ENCODE data around the gene LST1. TPM values are rescaled to one million over a fixed set of nuclear protein-coding genes. Genes with fewer than 3 reads are reported as not detected.

Gene LST1
- total and polyA plus RNA-seq, 2 of the 8 experiments (the other 6 are each of a cell fraction or from before 2014, with no cell fraction given): not detected

DNA sequence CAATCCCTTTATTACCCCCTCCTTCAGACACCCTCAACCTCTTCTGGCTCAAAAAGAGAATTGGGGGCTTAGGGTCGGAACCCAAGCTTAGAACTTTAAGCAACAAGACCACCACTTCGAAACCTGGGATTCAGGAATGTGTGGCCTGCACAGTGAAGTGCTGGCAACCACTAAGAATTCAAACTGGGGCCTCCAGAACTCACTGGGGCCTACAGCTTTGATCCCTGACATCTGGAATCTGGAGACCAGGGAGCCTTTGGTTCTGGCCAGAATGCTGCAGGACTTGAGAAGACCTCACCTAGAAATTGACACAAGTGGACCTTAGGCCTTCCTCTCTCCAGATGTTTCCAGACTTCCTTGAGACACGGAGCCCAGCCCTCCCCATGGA lies 8.5 kb upstream of the LST1 start:
- H2AFZ ChIP-seq (ENCODE audit: low read length): no peak overlapping the region
- no peaks in the 10 kb centered on the region for H3K79me1 ChIP-seq (ENCODE audit: low read depth, low read length)
- no peak overlapping the region for H4K5ac ChIP-seq (ENCODE audit: insufficient read length, low read depth, low read length)
- no peak overlapping the region for H2AK5ac ChIP-seq (ENCODE audit: low read depth, low read length)
- no peaks in the 10 kb centered on the region for H3K79me2 ChIP-seq (ENCODE audit: control insufficient read depth in 1 of 2, insufficient read depth in 2 of 2, low read length in 2 of 2)
- H3K27ac ChIP-seq (ENCODE audit: low read depth, low read length): no peak overlapping the region
- no peak overlapping the region for H3K56ac ChIP-seq (replicated peaks; ENCODE audit: insufficient read length, low read depth, low read length)
- H2BK120ac ChIP-seq (replicated peaks; ENCODE audit: low read depth, low read length): no peak overlapping the region
- H2BK12ac ChIP-seq (ENCODE audit: low read depth, low read length): no peak overlapping the region
- H4K91ac ChIP-seq (replicated peaks; ENCODE audit: insufficient read length, low read length): no peak overlapping the region
- no peaks in the 10 kb centered on the region for H4K20me1 ChIP-seq (replicated peaks in 1 of 2; ENCODE audit: control insufficient read depth in 1 of 2, insufficient read depth in 2 of 2, low read length in 2 of 2)
- no peak for TF ChIP-seq GTF2F1 (IDR thresholded peaks at IDR 0.05; ENCODE audit: borderline replicate concordance, low read depth, low read length)
- no peak for TF ChIP-seq NANOG (IDR thresholded peaks at IDR 0.05; ENCODE audit: insufficient read depth, low read depth, low read length, poor library complexity, severe bottlenecking)
- TF ChIP-seq, protein P1, sequence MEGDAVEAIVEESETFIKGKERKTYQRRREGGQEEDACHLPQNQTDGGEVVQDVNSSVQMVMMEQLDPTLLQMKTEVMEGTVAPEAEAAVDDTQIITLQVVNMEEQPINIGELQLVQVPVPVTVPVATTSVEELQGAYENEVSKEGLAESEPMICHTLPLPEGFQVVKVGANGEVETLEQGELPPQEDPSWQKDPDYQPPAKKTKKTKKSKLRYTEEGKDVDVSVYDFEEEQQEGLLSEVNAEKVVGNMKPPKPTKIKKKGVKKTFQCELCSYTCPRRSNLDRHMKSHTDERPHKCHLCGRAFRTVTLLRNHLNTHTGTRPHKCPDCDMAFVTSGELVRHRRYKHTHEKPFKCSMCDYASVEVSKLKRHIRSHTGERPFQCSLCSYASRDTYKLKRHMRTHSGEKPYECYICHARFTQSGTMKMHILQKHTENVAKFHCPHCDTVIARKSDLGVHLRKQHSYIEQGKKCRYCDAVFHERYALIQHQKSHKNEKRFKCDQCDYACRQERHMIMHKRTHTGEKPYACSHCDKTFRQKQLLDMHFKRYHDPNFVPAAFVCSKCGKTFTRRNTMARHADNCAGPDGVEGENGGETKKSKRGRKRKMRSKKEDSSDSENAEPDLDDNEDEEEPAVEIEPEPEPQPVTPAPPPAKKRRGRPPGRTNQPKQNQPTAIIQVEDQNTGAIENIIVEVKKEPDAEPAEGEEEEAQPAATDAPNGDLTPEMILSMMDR (IDR thresholded peaks at IDR 0.05; ENCODE audit: control extremely low read depth in 1 of 3, insufficient read depth in 1 of 3, low read depth in 1 of 3, low read length in 3 of 3): no peak
- no peak for TF ChIP-seq TCF12 (IDR thresholded peaks at IDR 0.05; ENCODE audit: low read depth, low read length)
- TF ChIP-seq KDM5A (IDR thresholded peaks at IDR 0.05; ENCODE audit: low read length): no peak
- no peak for TF ChIP-seq TEAD4 (IDR thresholded peaks at IDR 0.05; ENCODE audit: low read depth, low read length)
- TF ChIP-seq NRF1 (IDR thresholded peaks at IDR 0.05; ENCODE audit: low read depth, low read length): no peak
- no peak for TF ChIP-seq SP2 (IDR thresholded peaks at IDR 0.05; ENCODE audit: low read length)
- no peak for TF ChIP-seq YY1 (IDR thresholded peaks at IDR 0.05; ENCODE audit: low read depth, low read length)
- TF ChIP-seq JUND (IDR thresholded peaks at IDR 0.05; ENCODE audit: low read length): no peak
- TF ChIP-seq, protein P2, sequence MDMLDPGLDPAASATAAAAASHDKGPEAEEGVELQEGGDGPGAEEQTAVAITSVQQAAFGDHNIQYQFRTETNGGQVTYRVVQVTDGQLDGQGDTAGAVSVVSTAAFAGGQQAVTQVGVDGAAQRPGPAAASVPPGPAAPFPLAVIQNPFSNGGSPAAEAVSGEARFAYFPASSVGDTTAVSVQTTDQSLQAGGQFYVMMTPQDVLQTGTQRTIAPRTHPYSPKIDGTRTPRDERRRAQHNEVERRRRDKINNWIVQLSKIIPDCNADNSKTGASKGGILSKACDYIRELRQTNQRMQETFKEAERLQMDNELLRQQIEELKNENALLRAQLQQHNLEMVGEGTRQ (IDR thresholded peaks at IDR 0.05; ENCODE audit: low read length): no peak
- no peak for DNase-seq (ENCODE audit: low read depth in 1 of 2, low spot score in 2 of 2)
- H3K27me3 ChIP-seq (replicated peaks in 1 of 4; ENCODE audit: control insufficient read depth in 3 of 4, extremely low read depth in 1 of 4, insufficient read depth in 3 of 4, low read length in 3 of 4): peaks cover 0 to 8% (median 7%) of the 10 kb centered on the region in 4 experiments; a peak in 5 of 7 replicates
- no peak overlapping the region for H2BK20ac ChIP-seq (ENCODE audit: low read length)
- FAIRE-seq: no peak
- H3K36me3 ChIP-seq (ENCODE audit: control insufficient read depth in 2 of 4, insufficient read depth in 4 of 4, low read length in 3 of 4): no peaks in the 10 kb centered on the region
- no peak overlapping the region for H2BK15ac ChIP-seq (ENCODE audit: low read length)
- no peak overlapping the region for H3K23ac ChIP-seq (ENCODE audit: insufficient read length)
- no peak overlapping the region for H2BK5ac ChIP-seq (ENCODE audit: low read depth, low read length)
- peaks cover 0 to 6% (median 6%) of the 10 kb centered on the region in 4 experiments; a peak in 6 of 7 replicates for H3K4me1 ChIP-seq (replicated peaks in 1 of 4; ENCODE audit: control insufficient read depth in 3 of 4, insufficient read depth in 4 of 4, low read length in 3 of 4)
- no peak overlapping the region for H3K14ac ChIP-seq (ENCODE audit: insufficient read length)
- H3K9ac ChIP-seq (replicated peaks in 1 of 4; ENCODE audit: extremely low read depth in 1 of 4, low read depth in 3 of 4, low read length in 3 of 4): no peak overlapping the region
- peaks cover 9% of the 10 kb centered on the region; the same call in 1 of the 2 replicates for H3K23me2 ChIP-seq (ENCODE audit: low read depth, low read length)
- no peak overlapping the region for H4K8ac ChIP-seq (ENCODE audit: extremely low read depth, insufficient read depth, low read length)
- H3K9me3 ChIP-seq (ENCODE audit: insufficient read depth in 2 of 2, low read depth in 1 of 2, low read length in 1 of 2): no peaks in the 10 kb centered on the region
- POLR2A ChIA-PET (ENCODE audit: partially characterized antibody): interaction anchor here (0.6 to 12.2 kb wide), 8 partner anchors 10 to 62 kb away, joined by 3 to 110 read pairs (median 5); partner anchors contain the start of genes ATP6V1G2, MCCD1 and NFKBIL1
- CTCF ChIA-PET (ENCODE audit: partially characterized antibody): interaction anchor here (1.1 to 19.2 kb wide), 6 partner anchors 8 to 345 kb away, joined by 3 to 640 read pairs (median 30); partner anchors contain the start of genes ATP6V1G2, GPANK1, LST1 and LTB
- no peak overlapping the region for H3K4me2 ChIP-seq (ENCODE audit: insufficient read depth in 1 of 2, low read depth in 2 of 2, low read length in 2 of 2)
- no peak overlapping the region for H3K18ac ChIP-seq (ENCODE audit: extremely low read depth, low read length)
- WGBS, 2 experiments (ENCODE audit: extremely low coverage in 1 of 2, insufficient coverage in 1 of 2, insufficient read length in 1 of 2, insufficient replicate concordance in 2 of 2, low coverage in 1 of 2, low lambda C conversion rate in 2 of 2, missing lambda C conversion rate in 1 of 2): 96% methylated on average over 3 of the region's 3 CpGs; no CpG with 5 or more reads in 1 of the 2 experiments
- no peak overlapping the region for H3K4ac ChIP-seq (replicated peaks; ENCODE audit: insufficient read length, low read depth, low read length)
- H3K4me3 ChIP-seq (ENCODE audit: extremely low read depth in 1 of 4, insufficient read depth in 2 of 4, low read depth in 3 of 4, low read length in 4 of 4): no peak overlapping the region
